ENCODE measurements around the gene RASA4.
"Not testable (repeated sequence)": the region's sequence is repeated elsewhere in the genome, so short reads cannot be mapped to it uniquely, and the experiment has no call there.

The RASA4 gene

DNA sequence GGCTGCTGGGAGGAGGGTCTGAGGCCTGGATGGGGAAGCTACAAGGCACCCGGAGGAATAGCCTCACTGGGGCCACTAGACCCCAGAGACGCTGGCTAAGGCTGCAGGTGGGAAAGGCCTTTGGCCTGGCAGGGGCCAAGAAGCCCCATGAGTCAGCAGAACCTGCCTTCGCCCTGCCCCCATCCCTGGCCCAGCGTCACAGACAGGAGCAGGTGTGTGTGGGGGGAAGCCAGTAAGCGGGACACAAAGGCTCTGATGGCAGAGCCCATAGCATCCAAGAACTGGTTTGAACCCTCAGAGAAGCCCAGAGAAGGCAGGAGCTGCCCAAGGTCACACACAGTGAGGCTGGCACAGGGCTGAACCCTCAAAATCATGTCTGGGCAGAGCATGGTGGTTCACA is 9.7 kb downstream of the RASA4 start:
- H3K4me3 ChIP-seq (ENCODE audit: low read length in 2 of 2); H3K36me3 ChIP-seq (ENCODE audit: control insufficient read depth in 2 of 2, insufficient read depth in 2 of 2, low read length in 2 of 2); H3K27me3 ChIP-seq (ENCODE audit: control insufficient read depth in 2 of 2, insufficient read depth in 2 of 2, low read length in 2 of 2); H3K4me1 ChIP-seq (ENCODE audit: control insufficient read depth in 2 of 2, insufficient read depth in 2 of 2, low read length in 2 of 2); H3K9ac ChIP-seq (ENCODE audit: low read depth in 1 of 2, low read length in 2 of 2); H3K9me3 ChIP-seq (ENCODE audit: control insufficient read depth in 2 of 2, low read length in 2 of 2); H3K27ac ChIP-seq (ENCODE audit: low read depth in 2 of 2, low read length in 2 of 2): not testable (repeated sequence)

DNA sequence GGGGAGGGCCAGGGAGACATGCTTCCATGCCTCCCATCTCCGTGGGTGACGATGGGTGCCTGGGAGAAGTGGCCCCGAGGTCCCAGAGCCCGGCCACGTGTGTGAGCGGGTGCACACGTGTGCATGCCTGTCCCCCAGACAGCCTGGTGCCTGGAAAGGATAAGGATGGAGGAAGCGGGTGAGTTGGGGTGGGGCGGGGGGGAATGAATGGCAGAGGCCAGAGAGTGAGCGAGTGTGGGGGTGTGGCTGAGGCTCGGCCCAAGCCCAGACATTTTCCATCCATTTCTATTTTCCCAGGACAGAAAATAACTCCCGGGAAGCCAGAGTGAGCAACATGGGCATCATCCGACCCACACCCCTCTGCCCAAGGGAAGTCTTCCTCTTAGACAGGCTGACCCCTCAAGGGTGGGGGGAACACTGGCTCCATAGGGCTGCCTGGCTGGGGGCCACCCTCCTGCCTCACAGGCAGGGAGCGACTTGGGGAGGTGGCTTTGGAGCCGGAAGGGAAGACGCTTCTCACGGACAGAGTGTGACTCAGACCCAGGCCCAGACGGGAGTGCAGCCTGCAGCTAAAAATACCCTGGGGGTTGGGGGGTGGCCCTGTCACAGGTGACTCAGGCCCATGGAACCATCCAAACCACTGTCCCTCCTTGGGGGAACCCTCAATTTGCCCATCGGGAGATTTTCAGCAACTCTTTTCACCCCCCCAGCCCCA is 12.0 kb downstream of the RASA4 start:
- H3K27me3 ChIP-seq (ENCODE audit: control insufficient read depth in 2 of 2, insufficient read depth in 2 of 2, low read length in 2 of 2); H3K36me3 ChIP-seq (ENCODE audit: control insufficient read depth in 2 of 2, insufficient read depth in 2 of 2, low read length in 2 of 2); H3K9me3 ChIP-seq (ENCODE audit: control insufficient read depth in 2 of 2, low read length in 2 of 2): not testable (repeated sequence)

DNA sequence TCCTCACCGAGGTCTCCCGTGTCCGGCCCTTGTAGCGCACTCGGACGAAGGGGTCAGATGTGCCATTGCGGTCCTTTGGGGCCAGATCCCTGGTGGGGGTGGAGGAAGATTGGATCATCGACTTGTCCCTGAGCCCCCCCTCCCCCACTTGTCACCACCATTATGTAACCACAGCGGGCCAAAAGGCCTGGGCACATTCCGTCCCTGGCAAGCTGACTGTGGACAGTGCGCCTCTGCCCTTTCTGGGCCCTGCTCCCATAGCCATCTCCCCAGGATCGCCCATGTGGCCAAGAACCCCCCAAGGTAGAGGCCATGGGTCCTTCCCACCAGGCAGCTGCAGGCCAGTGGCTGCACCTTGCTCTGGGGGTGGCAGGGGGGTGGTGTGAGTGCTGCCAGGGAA is 14.2 kb downstream of the RASA4 start:
- H3K27me3 ChIP-seq (ENCODE audit: control insufficient read depth in 2 of 2, insufficient read depth in 2 of 2, low read length in 2 of 2); H3K36me3 ChIP-seq (ENCODE audit: control insufficient read depth in 2 of 2, insufficient read depth in 2 of 2, low read length in 2 of 2); H3K27ac ChIP-seq (ENCODE audit: low read depth in 2 of 2, low read length in 2 of 2); H3K9me3 ChIP-seq (ENCODE audit: control insufficient read depth in 2 of 2, low read length in 2 of 2); H3K9ac ChIP-seq (ENCODE audit: low read depth in 1 of 2, low read length in 2 of 2); H3K4me3 ChIP-seq (ENCODE audit: low read length in 2 of 2); H3K4me1 ChIP-seq (ENCODE audit: control insufficient read depth in 2 of 2, insufficient read depth in 2 of 2, low read length in 2 of 2): not testable (repeated sequence)

More for the DNA sequence above, 12.0 kb downstream of the RASA4 start:
- not testable (repeated sequence) for H3K4me1 ChIP-seq (ENCODE audit: control insufficient read depth in 2 of 2, insufficient read depth in 2 of 2, low read length in 2 of 2); H3K9ac ChIP-seq (ENCODE audit: low read depth in 1 of 2, low read length in 2 of 2); H3K4me3 ChIP-seq (ENCODE audit: low read length in 2 of 2); H3K27ac ChIP-seq (ENCODE audit: low read depth in 2 of 2, low read length in 2 of 2)

DNA sequence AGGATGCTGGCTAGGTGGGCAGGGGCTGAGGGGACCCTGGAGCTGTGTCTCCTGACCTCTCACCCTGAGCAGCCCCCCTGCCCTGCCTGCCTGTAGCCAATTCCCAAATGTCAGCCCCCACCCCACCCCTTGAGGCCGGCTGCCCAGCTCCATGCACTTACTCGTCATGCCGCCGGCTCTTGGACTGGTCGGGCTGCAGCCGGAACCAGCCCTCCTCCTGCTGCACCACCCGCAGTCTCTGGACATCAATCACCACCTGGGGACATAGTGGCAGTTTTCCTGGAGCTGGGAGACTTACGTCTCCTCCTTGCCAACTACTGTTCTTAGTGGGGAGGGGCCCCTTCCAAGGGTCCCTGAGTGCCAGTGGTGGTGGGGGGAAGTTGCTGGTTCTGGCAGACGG is 16.9 kb downstream of the RASA4 start:
- H3K36me3 ChIP-seq (ENCODE audit: control insufficient read depth in 2 of 2, insufficient read depth in 2 of 2, low read length in 2 of 2); H3K9me3 ChIP-seq (ENCODE audit: control insufficient read depth in 2 of 2, low read length in 2 of 2); H3K9ac ChIP-seq (ENCODE audit: low read depth in 1 of 2, low read length in 2 of 2); H3K27ac ChIP-seq (ENCODE audit: low read depth in 2 of 2, low read length in 2 of 2); H3K4me1 ChIP-seq (ENCODE audit: control insufficient read depth in 2 of 2, insufficient read depth in 2 of 2, low read length in 2 of 2); H3K27me3 ChIP-seq (ENCODE audit: control insufficient read depth in 2 of 2, insufficient read depth in 2 of 2, low read length in 2 of 2); H3K4me3 ChIP-seq (ENCODE audit: low read length in 2 of 2): not testable (repeated sequence)

DNA sequence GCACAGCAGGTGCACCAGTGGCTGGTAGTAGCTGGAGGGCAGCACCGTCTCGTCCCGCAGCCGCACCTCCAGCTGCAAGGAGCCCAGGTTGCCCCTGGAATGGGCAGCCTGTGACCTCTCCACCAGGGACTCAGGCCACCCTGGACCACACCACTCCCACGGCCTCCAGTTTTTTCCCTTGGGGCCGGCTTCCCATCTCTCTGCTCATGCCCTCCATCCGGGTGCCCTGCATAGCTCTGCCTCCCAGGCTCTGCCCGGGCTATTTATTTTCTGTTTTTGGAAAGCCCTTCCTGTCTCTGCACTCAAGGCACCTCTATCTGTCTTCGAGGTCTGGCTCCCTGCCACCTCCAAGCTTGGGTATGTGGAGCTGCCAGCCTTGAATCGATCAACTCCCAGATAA is 20.5 kb downstream of the RASA4 start:
- not testable (repeated sequence) for H3K4me3 ChIP-seq (ENCODE audit: low read length in 2 of 2); H3K36me3 ChIP-seq (ENCODE audit: control insufficient read depth in 2 of 2, insufficient read depth in 2 of 2, low read length in 2 of 2)

DNA sequence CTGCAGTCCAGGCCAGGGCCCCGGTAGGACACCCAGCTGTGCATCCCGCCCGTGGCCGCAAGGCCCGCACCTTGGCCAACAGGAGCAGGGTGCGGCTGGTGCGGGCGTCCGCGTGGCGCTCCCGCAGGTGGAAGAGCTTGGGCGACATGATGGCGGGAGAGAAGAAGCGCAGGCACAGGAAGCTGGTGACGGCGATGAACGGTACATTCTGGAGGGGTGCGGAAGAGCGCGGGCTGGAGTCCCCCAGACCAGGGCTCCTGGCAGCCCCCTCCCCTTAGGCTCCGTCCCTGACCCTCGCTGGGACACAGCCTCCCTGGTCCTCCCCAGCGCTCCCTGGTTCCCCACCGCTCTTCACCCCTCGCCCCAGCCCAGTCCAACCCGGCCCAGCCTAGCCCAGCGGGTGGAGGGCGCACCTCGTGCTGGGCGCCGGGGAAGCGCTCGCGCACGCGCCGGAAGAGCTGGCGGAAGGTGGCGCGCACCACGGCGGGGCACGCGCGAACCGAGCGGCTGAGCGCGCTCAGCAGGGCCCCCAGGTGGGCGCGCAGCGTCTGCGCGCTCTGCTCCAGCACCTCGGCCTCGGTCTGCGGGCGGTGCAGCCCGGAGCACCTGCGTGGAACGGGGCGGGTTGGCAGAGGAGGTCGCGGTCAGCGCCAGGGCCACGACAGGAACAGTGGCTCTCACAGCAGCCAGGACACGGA is 22.8 kb downstream of the RASA4 start:
- not testable (repeated sequence) for H3K36me3 ChIP-seq (ENCODE audit: control insufficient read depth in 2 of 2, insufficient read depth in 2 of 2, low read length in 2 of 2); H3K9me3 ChIP-seq (ENCODE audit: control insufficient read depth in 2 of 2, low read length in 2 of 2); H3K27ac ChIP-seq (ENCODE audit: low read depth in 2 of 2, low read length in 2 of 2); H3K27me3 ChIP-seq (ENCODE audit: control insufficient read depth in 2 of 2, insufficient read depth in 2 of 2, low read length in 2 of 2); H3K4me3 ChIP-seq (ENCODE audit: low read length in 2 of 2); H3K4me1 ChIP-seq (ENCODE audit: control insufficient read depth in 2 of 2, insufficient read depth in 2 of 2, low read length in 2 of 2); H3K9ac ChIP-seq (ENCODE audit: low read depth in 1 of 2, low read length in 2 of 2)

More for the DNA sequence above, 20.5 kb downstream of the RASA4 start:
- H3K27ac ChIP-seq (ENCODE audit: low read depth in 2 of 2, low read length in 2 of 2); H3K4me1 ChIP-seq (ENCODE audit: control insufficient read depth in 2 of 2, insufficient read depth in 2 of 2, low read length in 2 of 2); H3K27me3 ChIP-seq (ENCODE audit: control insufficient read depth in 2 of 2, insufficient read depth in 2 of 2, low read length in 2 of 2); H3K9me3 ChIP-seq (ENCODE audit: control insufficient read depth in 2 of 2, low read length in 2 of 2); H3K9ac ChIP-seq (ENCODE audit: low read depth in 1 of 2, low read length in 2 of 2): not testable (repeated sequence)

DNA sequence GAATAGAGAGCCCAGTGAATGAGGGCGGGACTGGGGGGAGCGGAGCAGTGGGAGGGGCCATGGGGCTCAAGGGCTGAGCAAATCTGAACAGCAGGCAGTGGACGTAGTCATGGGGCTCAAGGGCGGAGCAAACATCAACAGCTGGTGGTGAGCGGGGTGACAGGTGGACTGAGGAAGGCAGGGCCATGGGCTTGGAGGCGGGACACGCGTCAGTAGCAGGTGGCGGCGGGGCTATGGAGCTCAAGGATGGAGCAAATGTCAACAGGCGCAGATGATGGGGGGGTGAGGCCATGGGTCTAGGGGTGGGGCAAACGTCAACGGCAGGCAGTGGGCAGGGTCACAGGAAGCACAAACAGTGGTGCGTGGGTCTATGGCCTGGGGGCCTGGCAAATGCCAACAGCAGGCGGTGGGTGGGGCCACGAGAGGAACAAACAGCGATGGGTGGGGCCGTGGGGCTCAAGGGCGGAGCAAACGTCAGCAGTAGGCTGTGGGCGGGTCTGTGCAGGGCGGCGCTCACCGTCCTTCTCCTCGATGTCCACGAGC is 24.0 kb downstream of the RASA4 start:
- not testable (repeated sequence) for H3K4me1 ChIP-seq (ENCODE audit: control insufficient read depth in 2 of 2, insufficient read depth in 2 of 2, low read length in 2 of 2); H3K9ac ChIP-seq (ENCODE audit: low read depth in 1 of 2, low read length in 2 of 2); H3K27ac ChIP-seq (ENCODE audit: low read depth in 2 of 2, low read length in 2 of 2); H3K27me3 ChIP-seq (ENCODE audit: control insufficient read depth in 2 of 2, insufficient read depth in 2 of 2, low read length in 2 of 2); H3K4me3 ChIP-seq (ENCODE audit: low read length in 2 of 2); H3K36me3 ChIP-seq (ENCODE audit: control insufficient read depth in 2 of 2, insufficient read depth in 2 of 2, low read length in 2 of 2); H3K9me3 ChIP-seq (ENCODE audit: control insufficient read depth in 2 of 2, low read length in 2 of 2)

DNA sequence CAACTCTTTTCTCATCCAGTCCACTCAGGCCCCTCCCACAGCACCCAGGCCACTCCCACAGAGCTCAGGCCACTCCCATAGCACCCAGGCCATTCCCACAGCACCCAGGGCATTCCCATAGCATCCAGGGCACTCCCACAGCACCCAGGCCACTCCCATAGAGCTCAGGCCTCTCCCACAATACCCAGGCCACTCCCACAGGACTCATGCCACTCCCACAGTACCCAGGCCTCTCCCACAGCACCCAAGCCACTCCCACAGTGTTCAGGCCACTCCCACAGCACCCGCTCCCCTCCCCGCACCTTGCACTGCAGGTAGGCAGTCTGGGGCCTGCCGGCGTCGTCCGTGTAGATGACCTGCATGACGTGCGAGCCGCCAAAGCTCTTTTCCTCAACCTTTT is 26.7 kb downstream of the RASA4 start:
- not testable (repeated sequence) for H3K9me3 ChIP-seq (ENCODE audit: control insufficient read depth in 2 of 2, low read length in 2 of 2); H3K27ac ChIP-seq (ENCODE audit: low read depth in 2 of 2, low read length in 2 of 2)

DNA sequence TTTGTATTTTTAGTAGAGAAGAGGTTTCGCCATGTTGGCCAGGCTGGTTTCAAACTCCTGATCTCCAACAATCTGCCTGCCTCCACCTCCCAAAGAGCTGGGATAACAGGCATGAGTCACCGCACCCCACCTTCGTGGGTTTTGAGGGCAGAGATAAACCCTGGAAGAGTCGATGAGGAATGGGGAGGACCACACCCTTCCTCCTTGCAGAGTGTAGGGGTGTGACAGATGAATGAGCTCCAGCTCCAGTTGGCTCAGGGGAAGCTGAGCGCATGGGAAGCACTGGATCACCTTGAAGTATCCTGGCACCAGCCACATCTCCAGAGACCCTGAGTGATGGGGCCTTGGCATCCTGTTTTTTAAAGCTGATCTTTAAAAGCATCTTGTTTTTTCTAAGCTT is 33.1 kb downstream of the RASA4 start:
- not testable (repeated sequence) for H3K4me1 ChIP-seq (ENCODE audit: control insufficient read depth in 2 of 2, insufficient read depth in 2 of 2, low read length in 2 of 2); H3K9me3 ChIP-seq (ENCODE audit: control insufficient read depth in 2 of 2, low read length in 2 of 2); H3K4me3 ChIP-seq (ENCODE audit: low read length in 2 of 2); H3K27me3 ChIP-seq (ENCODE audit: control insufficient read depth in 2 of 2, insufficient read depth in 2 of 2, low read length in 2 of 2); H3K27ac ChIP-seq (ENCODE audit: low read depth in 2 of 2, low read length in 2 of 2); H3K9ac ChIP-seq (ENCODE audit: low read depth in 1 of 2, low read length in 2 of 2); H3K36me3 ChIP-seq (ENCODE audit: control insufficient read depth in 2 of 2, insufficient read depth in 2 of 2, low read length in 2 of 2)

More for the DNA sequence above, 26.7 kb downstream of the RASA4 start:
- H3K4me3 ChIP-seq (ENCODE audit: low read length in 2 of 2); H3K27me3 ChIP-seq (ENCODE audit: control insufficient read depth in 2 of 2, insufficient read depth in 2 of 2, low read length in 2 of 2); H3K4me1 ChIP-seq (ENCODE audit: control insufficient read depth in 2 of 2, insufficient read depth in 2 of 2, low read length in 2 of 2); H3K36me3 ChIP-seq (ENCODE audit: control insufficient read depth in 2 of 2, insufficient read depth in 2 of 2, low read length in 2 of 2); H3K9ac ChIP-seq (ENCODE audit: low read depth in 1 of 2, low read length in 2 of 2): not testable (repeated sequence)

DNA sequence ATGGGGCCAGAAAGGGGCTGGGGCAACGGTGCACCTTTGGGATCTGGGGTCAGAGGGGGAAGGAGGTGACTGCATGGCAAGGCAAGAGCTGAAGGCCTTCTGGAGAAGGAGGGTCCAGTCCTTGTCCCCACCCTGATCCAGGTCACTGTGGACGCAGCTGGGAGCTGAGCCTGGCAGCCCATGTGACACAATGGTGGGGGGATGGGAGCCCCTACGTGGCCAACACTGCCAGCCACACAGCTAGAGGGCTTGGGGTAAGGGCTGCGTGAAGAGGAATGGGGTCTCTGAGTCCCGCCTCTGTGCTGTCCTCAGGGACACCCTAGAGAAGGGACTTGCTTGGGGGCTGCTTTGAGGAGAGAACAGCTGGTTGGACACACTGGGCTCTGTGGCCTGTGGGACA is 34.8 kb downstream of the RASA4 start:
- not testable (repeated sequence) for H3K4me1 ChIP-seq (ENCODE audit: control insufficient read depth in 2 of 2, insufficient read depth in 2 of 2, low read length in 2 of 2); H3K27me3 ChIP-seq (ENCODE audit: control insufficient read depth in 2 of 2, insufficient read depth in 2 of 2, low read length in 2 of 2); H3K9ac ChIP-seq (ENCODE audit: low read depth in 1 of 2, low read length in 2 of 2); H3K36me3 ChIP-seq (ENCODE audit: control insufficient read depth in 2 of 2, insufficient read depth in 2 of 2, low read length in 2 of 2); H3K4me3 ChIP-seq (ENCODE audit: low read length in 2 of 2); H3K9me3 ChIP-seq (ENCODE audit: control insufficient read depth in 2 of 2, low read length in 2 of 2); H3K27ac ChIP-seq (ENCODE audit: low read depth in 2 of 2, low read length in 2 of 2)

Data from mucosa of rectum (tissue), 2 donors.